A549 (cell line): ENCODE data around the gene SKP1. TPM values are rescaled to one million over a fixed set of nuclear protein-coding genes. Genes with fewer than 3 reads are reported as not detected.

ENCODE experiments used
- ATAC-seq, 2 experiments: fragments of 200-7000 bp in 1 of 2; fragments of >200 bp in 1 of 2; cut with Nextera tagmentation in 1 of 2; cut with Tn5 transposase in 1 of 2; 3 replicates each; pipeline versions ENCODE4 v1.8.0 to v1.9.1; 2018 to 2020; ENCODE audit warnings: mild to moderate bottlenecking in 1 of 2, moderate library complexity in 1 of 2
- CTCF ChIA-PET: fragments of 300-600 bp; sonication (Branson Sonifier 250); formaldehyde crosslinking; extraction: SDS; loops from one replicate; lab custom pipeline; 2021; ENCODE audit warnings: antibody characterized with exemption, inconsistent platforms; lab: Yijun Ruan, JAX
- POLR2A ChIA-PET: fragments of 350-600 bp; formaldehyde crosslinking; extraction: SDS; loops from one replicate; lab custom pipeline; 2021; ENCODE audit warnings: antibody characterized with exemption, inconsistent platforms; lab: Yijun Ruan, JAX
- DNase-seq, 2 experiments: peaks; one replicate each; pipeline versions ENCODE4 v3.0.0 to v3.0.0-alpha.2; 2011 to 2016; ENCODE audit warnings: low read depth in 1 of 2, low spot score in 1 of 2
- FAIRE-seq: peaks from 2 replicates; lab custom pipeline; 2011; peaks lifted over from hg19 to GRCh38; lab: Jason Lieb, UNC
- H3K27ac ChIP-seq, 2 experiments: fragments of >200 bp; sonication (Bioruptor Twin); formaldehyde crosslinking; 3 replicates each; pipeline ENCODE4 v1.5.1; 2016 to 2017
- H3K4me1 ChIP-seq: fragments of >200 bp; sonication (Bioruptor Twin); formaldehyde crosslinking; 3 replicates; pipeline ENCODE4 v1.6.1; 2016
- H3K4me2 ChIP-seq: fragments of >200 bp; sonication (Bioruptor Twin); formaldehyde crosslinking; 3 replicates; pipeline ENCODE4 v1.6.1; 2016
- H3K4me3 ChIP-seq: fragments of >200 bp; sonication (Bioruptor Twin); formaldehyde crosslinking; 3 replicates; pipeline ENCODE4 v1.5.1; 2016
- H3K9me3 ChIP-seq: fragments of >200 bp; sonication (Bioruptor Twin); formaldehyde crosslinking; 3 replicates; pipeline ENCODE4 v1.6.1; 2016
- CBX2 ChIP-seq: fragments of 200-600 bp; sonication (generic); IDR thresholded peaks from 2 replicates; pipeline ENCODE4 v1.6.1; 2016; ENCODE audit warnings: low read depth, mild to moderate bottlenecking, borderline replicate concordance
- CTCF ChIP-seq: fragments of >200 bp; sonication (Bioruptor Twin); formaldehyde crosslinking; IDR thresholded peaks from 3 replicates; pipeline ENCODE4 v1.5.1; 2016
- E2F6 ChIP-seq: IDR thresholded peaks from 2 replicates; pipeline ENCODE4 v1.6.1; 2012; ENCODE audit warnings: low read depth, borderline replicate concordance
- EHMT2 ChIP-seq: fragments of 200-600 bp; sonication (generic); IDR thresholded peaks from 2 replicates; pipeline ENCODE4 v1.6.1; 2016; ENCODE audit warnings: antibody characterized with exemption, low read depth, mild to moderate bottlenecking, moderate library complexity
- EP300 ChIP-seq, 2 experiments: fragments of >200 bp; sonication (Bioruptor Twin); formaldehyde crosslinking; IDR thresholded peaks; 2 replicates in 1 of 2; 3 replicates in 1 of 2; pipeline ENCODE4 v1.6.1; 2016 to 2017
- FOXS1 ChIP-seq: fragments of 250-450 bp; sonication (Bioruptor Pico); IDR thresholded peaks from 2 replicates; pipeline ENCODE4 v1.5.0; 2020; ENCODE audit warnings: mild to moderate bottlenecking, moderate library complexity
- HOXA7 ChIP-seq: fragments of 250-450 bp; sonication (Bioruptor Pico); IDR thresholded peaks from 2 replicates; pipeline ENCODE4 v1.5.0; 2020; ENCODE audit warnings: mild to moderate bottlenecking, moderate library complexity
- HOXB13 ChIP-seq: fragments of 250-450 bp; sonication (Bioruptor Pico); IDR thresholded peaks from 2 replicates; pipeline ENCODE4 v1.5.0; 2020; ENCODE audit warnings: low read depth, mild to moderate bottlenecking, moderate library complexity
- HOXB5 ChIP-seq: fragments of 250-450 bp; sonication (Bioruptor Pico); IDR thresholded peaks from 2 replicates; pipeline ENCODE4 v1.5.0; 2020; ENCODE audit warnings: mild to moderate bottlenecking, moderate library complexity
- JUN ChIP-seq, 2 experiments: fragments of >200 bp; sonication (Bioruptor Twin); formaldehyde crosslinking; IDR thresholded peaks; 2 replicates in 1 of 2; 3 replicates in 1 of 2; pipeline ENCODE4 v1.6.1; 2016 to 2017
- MAZ ChIP-seq: fragments of 150-350 bp; IDR thresholded peaks from 2 replicates; pipeline ENCODE4 v1.6.1; 2014; ENCODE audit warnings: antibody characterized with exemption, low read depth, low read length, borderline replicate concordance
- RCOR1 ChIP-seq: fragments of 150-350 bp; IDR thresholded peaks from 2 replicates; pipeline ENCODE4 v1.6.1; 2014; ENCODE audit warnings: antibody characterized with exemption, low read length, low read depth
- TP53 ChIP-seq: fragments of 250-450 bp; sonication (Bioruptor Pico); IDR thresholded peaks from 2 replicates; pipeline ENCODE4 v1.5.0; 2021; ENCODE audit warnings: mild to moderate bottlenecking, moderate library complexity
- ZNF302 ChIP-seq: fragments of 250-450 bp; sonication (Bioruptor Pico); IDR thresholded peaks from 2 replicates; pipeline ENCODE4 v1.9.0; 2021; ENCODE audit warnings: inconsistent platforms, mild to moderate bottlenecking, moderate library complexity
- WGBS: methylation state at CpG from one replicate; pipeline ENCODE4 v1.1.6; 2017; ENCODE audit errors: missing lambda C conversion rate; 5-methylcytosine and 5-hydroxymethylcytosine counted together
- polyA plus RNA-seq, 4 experiments: library from polyadenylated mRNA; depleted of rRNA in 3 of 4; stranded (reverse); fragments of >200 nt; fragmentation: RNase III in 1 of 4; extraction: RNeasy Plus Mini Kit Qiagen cat#74134 plus additional on column Dnase treatment in 1 of 4; gene quantifications; 2 replicates in 3 of 4; 3 replicates in 1 of 4; pipeline ENCODE4 v1.2.3, GENCODE V29; 2011 to 2017
- TF ChIP-seq, protein P1 (sequence below): fragments of 250-450 bp; sonication (Bioruptor Pico); IDR thresholded peaks from 2 replicates; pipeline ENCODE4 v1.5.0; 2020; ENCODE audit warnings: low read depth, mild to moderate bottlenecking, moderate library complexity
- TF ChIP-seq, protein P2 (sequence below): fragments of 200-600 bp; sonication (generic); IDR thresholded peaks from 2 replicates; pipeline ENCODE4 v1.6.1; 2016; ENCODE audit warnings: antibody characterized with exemption, mild to moderate bottlenecking, moderate library complexity

The SKP1 gene
- polyA plus RNA-seq, 2 of the 4 experiments (the other 2 are of a cell fraction): 776 to 870 TPM

- ATAC-seq: no peak
- no peak overlapping the region for H3K4me2 ChIP-seq
- 94% methylated on average over 2 of the region's 2 CpGs for WGBS
- no peak overlapping the region for H3K27ac ChIP-seq
- DNase-seq: no peak
- H3K4me3 ChIP-seq: no peak overlapping the region
- H3K4me1 ChIP-seq: peaks cover 17% of the 10 kb centered on the region
- TF ChIP-seq E2F6: no peak
- no peak for TF ChIP-seq EP300 (IDR thresholded peaks at IDR 0.05)
- no peak for TF ChIP-seq HOXA7
- TF ChIP-seq, protein P1, sequence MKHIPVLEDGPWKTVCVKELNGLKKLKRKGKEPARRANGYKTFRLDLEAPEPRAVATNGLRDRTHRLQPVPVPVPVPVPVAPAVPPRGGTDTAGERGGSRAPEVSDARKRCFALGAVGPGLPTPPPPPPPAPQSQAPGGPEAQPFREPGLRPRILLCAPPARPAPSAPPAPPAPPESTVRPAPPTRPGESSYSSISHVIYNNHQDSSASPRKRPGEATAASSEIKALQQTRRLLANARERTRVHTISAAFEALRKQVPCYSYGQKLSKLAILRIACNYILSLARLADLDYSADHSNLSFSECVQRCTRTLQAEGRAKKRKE (CRISPR knock-in tag): no peak
- POLR2A ChIA-PET: no interaction called here
- FAIRE-seq: no peak
- CTCF ChIA-PET: interaction anchor here (0.8 to 22.6 kb wide), 8 partner anchors 7 to 153 kb away, joined by 3 to 546 read pairs (median 9); no protein-coding TSS in a partner anchor
- H3K9me3 ChIP-seq: no peaks in the 10 kb centered on the region
Measured at GRCh38 chr5:134136221-134136631, 40.5 kb downstream of the SKP1 start.

DNA sequence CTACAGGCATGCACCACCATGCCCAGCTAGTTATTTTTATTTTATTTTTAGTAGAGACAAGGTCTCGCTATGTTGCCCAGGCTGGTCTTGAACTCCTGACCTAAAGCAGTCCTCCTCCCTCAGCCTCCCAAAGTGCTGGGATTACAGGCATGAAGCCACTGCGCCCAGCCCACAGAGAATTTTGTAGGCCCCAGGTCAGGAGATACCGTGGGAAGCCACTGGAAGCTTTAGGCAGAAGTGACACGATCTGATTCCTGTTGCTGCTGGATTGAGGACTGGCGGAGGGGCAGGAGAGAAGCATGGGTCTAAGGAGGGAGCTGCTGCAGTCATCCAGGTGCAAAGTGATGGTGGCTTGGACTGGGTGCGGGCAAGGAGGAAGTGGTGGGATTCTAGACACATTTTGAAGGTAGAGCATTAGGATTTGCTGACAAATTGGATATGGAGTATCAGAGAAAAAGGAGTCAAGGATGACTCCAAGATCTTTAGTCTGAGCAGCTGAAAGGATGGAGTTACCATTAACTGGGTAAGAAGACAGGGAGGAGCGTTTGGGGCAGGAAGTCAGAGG, 41.6 kb downstream of the SKP1 start:
- H3K27ac ChIP-seq: no peak overlapping the region
- H3K4me2 ChIP-seq: no peak overlapping the region
- peaks cover 11% of the 10 kb centered on the region for H3K4me1 ChIP-seq
- TF ChIP-seq RCOR1: no peak
- TF ChIP-seq HOXB13 (CRISPR knock-in tag): no peak
- no peak for TF ChIP-seq FOXS1 (CRISPR knock-in tag)
- no peak for TF ChIP-seq ZNF302 (CRISPR knock-in tag)
- TF ChIP-seq HOXB5: no peak
- no peak for TF ChIP-seq EHMT2
- TF ChIP-seq, protein P2, sequence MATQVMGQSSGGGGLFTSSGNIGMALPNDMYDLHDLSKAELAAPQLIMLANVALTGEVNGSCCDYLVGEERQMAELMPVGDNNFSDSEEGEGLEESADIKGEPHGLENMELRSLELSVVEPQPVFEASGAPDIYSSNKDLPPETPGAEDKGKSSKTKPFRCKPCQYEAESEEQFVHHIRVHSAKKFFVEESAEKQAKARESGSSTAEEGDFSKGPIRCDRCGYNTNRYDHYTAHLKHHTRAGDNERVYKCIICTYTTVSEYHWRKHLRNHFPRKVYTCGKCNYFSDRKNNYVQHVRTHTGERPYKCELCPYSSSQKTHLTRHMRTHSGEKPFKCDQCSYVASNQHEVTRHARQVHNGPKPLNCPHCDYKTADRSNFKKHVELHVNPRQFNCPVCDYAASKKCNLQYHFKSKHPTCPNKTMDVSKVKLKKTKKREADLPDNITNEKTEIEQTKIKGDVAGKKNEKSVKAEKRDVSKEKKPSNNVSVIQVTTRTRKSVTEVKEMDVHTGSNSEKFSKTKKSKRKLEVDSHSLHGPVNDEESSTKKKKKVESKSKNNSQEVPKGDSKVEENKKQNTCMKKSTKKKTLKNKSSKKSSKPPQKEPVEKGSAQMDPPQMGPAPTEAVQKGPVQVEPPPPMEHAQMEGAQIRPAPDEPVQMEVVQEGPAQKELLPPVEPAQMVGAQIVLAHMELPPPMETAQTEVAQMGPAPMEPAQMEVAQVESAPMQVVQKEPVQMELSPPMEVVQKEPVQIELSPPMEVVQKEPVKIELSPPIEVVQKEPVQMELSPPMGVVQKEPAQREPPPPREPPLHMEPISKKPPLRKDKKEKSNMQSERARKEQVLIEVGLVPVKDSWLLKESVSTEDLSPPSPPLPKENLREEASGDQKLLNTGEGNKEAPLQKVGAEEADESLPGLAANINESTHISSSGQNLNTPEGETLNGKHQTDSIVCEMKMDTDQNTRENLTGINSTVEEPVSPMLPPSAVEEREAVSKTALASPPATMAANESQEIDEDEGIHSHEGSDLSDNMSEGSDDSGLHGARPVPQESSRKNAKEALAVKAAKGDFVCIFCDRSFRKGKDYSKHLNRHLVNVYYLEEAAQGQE: no peak
- no peak for TF ChIP-seq TP53 (CRISPR knock-in tag)
- TF ChIP-seq CBX2: no peak
- TF ChIP-seq JUN (IDR thresholded peaks at IDR 0.05): no peak
- TF ChIP-seq CTCF: no peak
- TF ChIP-seq MAZ: no peak
- TF ChIP-seq EP300 (IDR thresholded peaks at IDR 0.05): no peak
- DNase-seq: no peak
- no peaks in the 10 kb centered on the region for H3K9me3 ChIP-seq
- no peak for FAIRE-seq
- ChIA-PET CTCF (interaction anchor here (1.0 to 22.6 kb wide), 5 partner anchors 8 to 90 kb away, joined by 3 to 546 read pairs (median 18); no protein-coding TSS in a partner anchor), POLR2A (no interaction called here)
- no peak for ATAC-seq
- WGBS: 90% methylated on average over 7 of the region's 7 CpGs
- H3K4me3 ChIP-seq: no peak overlapping the region
